Activated CD4-positive, alpha-beta T cell treated with anti-CD3 and anti-CD28 coated beads, Interleukin-2, amount 50 U/mL, for 24 hours (primary cell): Measurements from ENCODE around the gene MAN1C1.
"Not testable (repeated sequence)": the region's sequence is repeated elsewhere in the genome, so short reads cannot be mapped to it uniquely, and the experiment has no call there.

Experiments
- DNase-seq, 2 donors: peaks; one replicate each; pipeline ENCODE4 v3.0.0-alpha.2; 2020; ENCODE audit warnings: low read depth in 1 of 2, low spot score in 1 of 2

Gene MAN1C1

GRCh38 chr1:25695771-25696311, 79.2 kb downstream of the MAN1C1 start:
- no peak for DNase-seq

- DNase-seq = not testable (repeated sequence)
These were observed 80.1 kb downstream of the MAN1C1 start for GRCh38 chr1:25696643-25697042.

DNA sequence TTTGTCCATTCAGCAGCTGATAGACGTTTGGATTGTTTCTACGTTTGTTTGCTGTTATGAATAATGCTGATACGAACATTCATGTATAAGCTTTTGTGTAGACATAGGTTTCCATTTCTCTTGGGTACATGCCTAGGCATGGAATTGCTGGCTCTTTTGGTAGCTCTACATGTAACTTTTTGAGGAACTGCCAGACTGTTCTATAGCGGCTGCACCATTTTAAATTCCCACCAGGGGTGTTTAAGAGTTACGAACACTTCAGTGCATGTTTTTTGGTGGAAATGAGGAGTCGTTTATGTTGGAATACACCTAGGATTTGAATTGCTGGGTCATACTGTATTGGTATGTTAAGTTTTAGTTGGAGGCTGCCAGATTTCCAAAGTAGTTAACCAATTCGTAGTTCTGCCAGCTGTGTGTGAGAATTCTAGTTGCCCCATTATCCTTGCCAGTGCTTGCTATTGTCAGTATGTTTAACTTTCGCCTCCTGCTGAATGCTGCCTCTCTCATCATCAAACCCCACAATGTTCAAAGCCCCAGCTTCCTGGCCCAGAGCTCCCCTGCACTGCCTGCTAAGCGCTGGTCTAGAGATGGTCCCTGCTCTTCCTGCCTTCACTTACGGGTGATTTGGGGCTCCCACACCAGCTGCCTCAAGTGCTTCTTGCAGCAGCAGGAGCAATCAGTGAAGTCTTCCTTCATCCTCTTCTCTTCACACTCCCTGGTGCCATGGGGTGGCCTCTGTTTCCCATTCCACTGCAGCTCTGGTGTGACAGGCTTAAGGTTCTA, 81.0 kb downstream of the MAN1C1 start:
- DNase-seq = no peak

DNA sequence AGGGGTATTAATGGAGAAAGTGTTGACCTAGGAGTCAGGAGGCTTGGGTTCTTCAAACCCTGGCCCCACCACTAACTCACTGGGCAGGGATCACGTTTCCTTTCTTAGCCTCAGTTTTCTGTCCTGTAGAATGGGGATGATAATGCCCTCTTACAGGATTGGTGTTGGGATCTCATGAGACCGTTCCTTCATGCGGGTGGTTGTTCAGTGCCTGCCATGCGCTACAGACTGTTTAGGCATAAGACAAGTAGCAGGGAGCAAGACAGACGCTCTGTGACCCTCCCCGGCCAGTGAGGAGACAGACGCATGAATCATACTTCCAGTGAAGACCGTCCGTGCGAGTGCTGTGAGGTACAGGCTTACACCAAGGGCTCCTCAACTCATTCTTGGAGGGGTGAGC, 81.7 kb downstream of the MAN1C1 start:
- DNase-seq = no peak

GRCh38 chr1:25699059-25699458, 82.5 kb downstream of the MAN1C1 start:
- DNase-seq = not testable (repeated sequence)

DNA sequence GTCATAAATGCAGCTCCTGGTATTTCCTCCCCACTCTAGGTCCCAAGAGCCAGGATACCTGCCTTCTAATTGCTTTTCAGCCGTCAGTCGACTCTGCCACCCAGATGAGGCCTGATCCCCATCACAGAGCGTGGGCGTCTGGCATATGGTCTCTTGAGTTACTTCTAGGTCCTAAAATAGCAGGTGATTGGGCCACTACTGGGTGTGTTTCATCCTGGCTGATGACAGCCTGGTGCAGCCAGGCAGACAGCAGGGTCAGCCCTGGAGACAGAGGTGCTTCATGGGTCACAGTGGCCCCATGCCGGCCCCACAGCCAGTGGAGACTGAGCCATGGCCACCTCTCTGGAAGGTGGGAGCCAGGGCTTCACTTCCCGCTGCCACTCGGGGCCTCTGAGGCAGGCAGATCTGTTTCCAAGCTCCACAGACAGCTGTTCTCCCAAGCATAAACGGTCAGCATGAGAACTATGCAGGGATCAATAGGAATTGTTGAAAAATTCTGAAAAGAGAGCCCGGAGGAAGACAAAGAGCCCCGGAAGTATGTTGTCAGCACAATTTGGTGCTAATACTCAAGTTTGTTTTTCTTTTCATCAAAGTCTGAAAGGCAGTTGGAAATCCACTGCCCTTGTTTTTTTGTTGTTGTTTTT, 83.0 kb downstream of the MAN1C1 start:
- no peak for DNase-seq

GRCh38 chr1:25700144-25700523, 83.5 kb downstream of the MAN1C1 start:
- no peak for DNase-seq

DNA sequence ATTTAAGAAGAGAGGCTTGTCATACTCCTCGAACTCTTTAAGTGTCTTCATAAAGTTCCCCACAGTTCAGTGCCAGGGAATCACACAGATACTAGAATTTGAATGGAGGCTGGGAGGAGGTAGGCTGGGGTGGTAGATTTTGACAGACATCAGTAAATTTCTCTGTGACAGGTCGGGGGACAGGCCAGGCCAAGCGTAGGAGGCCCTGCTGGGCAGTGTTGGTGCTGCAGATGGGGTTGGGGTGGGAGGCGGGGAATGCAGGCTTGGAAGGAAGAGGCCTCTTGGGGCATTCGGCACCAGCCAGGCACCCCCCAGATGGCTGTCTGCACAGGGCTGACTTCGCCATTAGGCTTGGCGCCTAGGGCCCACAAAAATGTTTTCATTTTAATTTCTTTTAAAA, 84.0 kb downstream of the MAN1C1 start:
- DNase-seq = no peak

- DNase-seq = no peak
These were observed 84.6 kb downstream of the MAN1C1 start for GRCh38 chr1:25701030-25701785.

DNA sequence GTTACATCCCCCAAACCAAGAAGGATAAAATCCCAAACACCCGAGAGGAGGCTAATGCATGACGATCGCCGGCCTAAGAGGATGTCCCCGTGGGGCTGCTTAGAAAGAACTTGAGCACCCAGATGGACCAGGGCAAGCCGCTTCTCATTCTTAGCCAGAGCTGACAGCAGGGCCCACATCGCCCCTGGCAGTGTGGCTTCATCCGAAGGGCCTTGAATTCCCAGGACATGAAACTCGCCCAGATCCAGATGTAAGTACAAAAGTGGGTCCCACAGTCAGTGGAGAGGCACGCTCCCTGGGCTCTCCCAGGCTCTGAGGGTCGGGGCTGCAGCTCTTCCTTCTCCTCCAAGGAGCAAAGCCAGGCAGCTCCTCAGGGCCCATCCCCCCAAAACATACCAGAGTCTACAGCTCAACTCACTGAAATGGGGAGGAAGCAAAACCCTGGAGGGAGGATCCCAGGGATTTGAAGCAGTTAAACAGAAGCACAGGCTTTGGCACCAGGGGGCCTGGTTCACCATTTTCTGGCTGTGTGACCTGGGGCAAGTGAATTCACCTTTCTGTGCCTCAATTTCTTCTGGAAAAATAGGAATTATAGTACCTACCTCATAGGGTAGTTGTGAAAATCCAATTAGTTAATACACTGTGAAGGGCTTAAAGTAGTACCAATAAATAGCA, 85.6 kb downstream of the MAN1C1 start:
- no peak for DNase-seq

GRCh38 chr1:25703041-25703440, 86.5 kb downstream of the MAN1C1 start:
- no peak for DNase-seq

GRCh38 chr1:25703671-25704266, 87.2 kb downstream of the MAN1C1 start:
- DNase-seq = no peak

- DNase-seq = peak in 1 of 2 donors; percentile 10
These were observed 87.7 kb downstream of the MAN1C1 start for GRCh38 chr1:25704267-25704691.

DNA sequence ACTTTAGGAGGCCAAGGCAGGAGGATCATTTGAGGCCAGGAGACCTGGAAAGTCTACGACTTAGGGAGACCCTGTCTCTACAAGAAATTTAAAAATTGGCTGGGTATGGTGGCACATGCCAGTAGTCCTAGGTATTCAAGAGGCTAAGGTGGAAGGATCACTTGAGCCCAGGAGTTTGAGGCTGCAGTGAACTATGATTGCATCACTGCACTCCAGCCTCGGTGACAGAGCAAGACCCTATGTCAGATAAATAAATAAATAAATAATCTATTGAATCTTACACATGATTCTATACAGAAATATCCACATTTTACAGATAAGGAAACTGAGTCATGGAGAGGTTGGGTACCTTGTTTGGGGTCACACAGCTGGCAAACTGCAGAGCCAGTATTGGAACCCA, 89.1 kb downstream of the MAN1C1 start:
- no peak for DNase-seq

DNA sequence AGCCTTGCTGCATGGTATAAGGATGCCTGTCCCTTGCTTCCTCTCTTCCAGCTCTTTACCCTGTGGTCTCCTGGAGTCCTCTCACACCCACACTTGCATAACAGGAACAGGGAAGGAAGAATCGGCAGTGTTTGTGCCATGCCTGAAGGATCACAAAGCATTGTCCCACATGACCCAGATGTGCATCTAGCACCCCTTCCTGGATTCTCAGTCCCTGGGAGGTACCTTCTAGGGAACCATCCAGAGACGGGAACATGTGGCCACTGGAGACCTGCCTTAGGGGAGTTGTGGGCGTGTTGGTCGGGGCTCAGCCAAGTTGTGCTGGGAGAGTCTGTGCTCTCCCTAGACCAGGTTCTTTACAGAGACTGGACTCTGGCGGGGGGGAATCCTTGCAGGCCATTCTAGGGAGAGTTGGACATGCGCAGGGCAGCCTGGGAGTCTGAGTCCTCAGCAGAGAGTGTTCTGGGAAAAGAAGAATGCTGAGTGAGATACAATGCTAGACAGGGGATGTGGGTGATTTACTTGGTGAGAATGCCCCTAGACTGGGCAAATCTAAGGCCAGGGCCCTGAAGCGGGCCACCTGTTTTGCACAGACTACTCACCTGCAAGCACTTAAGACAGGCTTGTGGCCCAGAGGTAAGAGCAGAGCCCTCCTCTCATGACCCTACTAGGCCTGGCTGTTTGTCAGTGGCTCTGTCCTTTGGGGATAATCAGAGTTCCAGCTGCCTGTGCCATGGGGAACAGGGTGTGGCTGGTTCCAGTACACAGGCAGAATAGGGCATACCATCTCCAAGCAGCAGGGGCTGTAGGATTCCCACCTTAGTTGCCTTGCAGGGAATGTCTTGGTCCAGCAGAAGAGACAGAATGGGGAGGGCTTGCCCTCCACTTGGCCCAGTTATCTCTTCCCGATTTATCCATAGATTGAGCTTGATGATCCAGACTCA, 89.8 kb downstream of the MAN1C1 start:
- DNase-seq = no peak

GRCh38 chr1:25707280-25708016, 90.9 kb downstream of the MAN1C1 start:
- DNase-seq = no peak

DNA sequence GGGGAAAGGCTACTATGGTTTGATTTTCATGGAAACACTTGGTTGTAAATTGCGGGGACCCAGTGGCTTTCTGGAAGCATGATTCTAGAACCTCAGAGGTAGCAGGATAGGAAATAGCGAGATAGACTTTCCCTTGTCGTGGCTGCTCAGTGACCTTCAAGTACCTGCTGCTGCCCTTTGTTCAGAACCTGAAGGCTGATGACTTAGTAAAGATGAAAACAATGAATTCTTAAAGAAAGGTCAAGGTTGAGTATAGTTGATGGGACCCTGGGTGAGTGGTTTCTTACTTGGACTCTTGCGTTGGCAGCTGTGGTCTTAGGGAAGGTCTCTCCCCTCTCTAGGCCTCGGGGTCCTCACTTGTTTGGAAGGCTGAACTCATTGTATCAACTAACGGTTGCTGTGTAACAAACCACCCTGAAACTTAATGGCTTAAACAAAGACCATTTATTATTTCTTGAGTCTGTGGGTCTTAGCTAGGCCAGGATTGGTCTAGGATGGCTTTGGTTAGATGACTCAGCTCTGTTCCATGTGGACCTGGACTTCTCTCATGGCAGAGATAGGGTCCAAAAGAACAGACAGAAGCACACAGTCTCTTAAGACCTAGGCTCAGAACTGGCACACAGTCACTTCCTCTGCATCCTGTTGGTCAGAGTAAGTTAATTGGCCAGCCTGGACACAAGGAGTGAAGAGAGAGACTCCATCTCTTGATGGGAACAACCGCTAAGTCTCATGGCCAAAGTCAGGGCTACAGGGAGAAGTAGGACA, 94.2 kb downstream of the MAN1C1 start:
- no peak for DNase-seq
